Stomach (tissue), 9 donors: Measurements from ENCODE around the gene PCGF3. TPM values are rescaled to one million over a fixed set of nuclear protein-coding genes. Genes with fewer than 3 reads are reported as not detected.

Experiments used
- DNase-seq, 2 donors: peaks; one replicate each; pipeline versions ENCODE4 v3.0.0 to v3.0.0-alpha.2; 2013 to 2019
- H3K27ac ChIP-seq, 5 donors: fragments of 200-600 bp in 4 of 5; sonication (generic) in 4 of 5; one replicate each; pipeline ENCODE4 v1.5.1; 2013 to 2019; ENCODE audit warnings: mild to moderate bottlenecking in 1 of 5, moderate library complexity in 1 of 5
- H3K27me3 ChIP-seq, 3 donors: fragments of 200-600 bp; sonication (generic); one replicate each; pipeline ENCODE4 v1.5.1; 2017 to 2019; ENCODE audit warnings: mixed run types in 1 of 3
- H3K36me3 ChIP-seq, 4 donors: fragments of 200-600 bp; sonication (generic); 1 replicate in 3 of 4; 2 replicates in 1 of 4; pipeline ENCODE4 v1.5.1; 2016 to 2019
- H3K4me1 ChIP-seq, 4 donors: fragments of 200-600 bp; sonication (generic); one replicate each; pipeline ENCODE4 v1.5.1; 2016 to 2019
- H3K4me3 ChIP-seq, 4 donors: fragments of 200-600 bp; sonication (generic) in 3 of 4; one replicate each; pipeline ENCODE4 v1.5.1; 2016 to 2019; ENCODE audit warnings: mild to moderate bottlenecking in 1 of 4
- H3K9me3 ChIP-seq, 4 donors: fragments of 200-600 bp; sonication (generic); one replicate each; pipeline ENCODE4 v1.5.1; 2016 to 2019
- EP300 ChIP-seq: sonication (generic); formaldehyde crosslinking; IDR thresholded peaks from one replicate; pipeline ENCODE4 v1.6.1; 2017; ENCODE audit warnings: antibody characterized with exemption
- POLR2A ChIP-seq, 4 donors: fragments of 450-650 bp; IDR thresholded peaks; one replicate each; pipeline ENCODE4 v1.6.1; 2016; ENCODE audit warnings: antibody characterized with exemption in 4 of 4, control low read depth in 2 of 4, mild to moderate bottlenecking in 1 of 4, moderate library complexity in 1 of 4
- POLR2AphosphoS5 ChIP-seq, 3 donors: sonication (generic); formaldehyde crosslinking; IDR thresholded peaks; one replicate each; pipeline ENCODE4 v1.6.1; 2016; ENCODE audit warnings: antibody characterized with exemption in 3 of 3
- WGBS, 5 donors: extraction: QIAGEN DNeasy Blood & Tissue Kit in 3 of 5; methylation state at CpG; one replicate each; pipeline versions ENCODE4 v1.1.5 to v1.1.7; 2013 to 2018; 5-methylcytosine and 5-hydroxymethylcytosine counted together
- intact Hi-C: fragments of 100-400 bp; cut with DNase I; formaldehyde crosslinking; loops from one replicate; pipeline ENCODE4 v1.15.1; 2023; ENCODE audit warnings: low total_unique reads
- polyA plus RNA-seq, 3 donors: library from polyadenylated mRNA; stranded (reverse); fragments of 200-250 nt; gene quantifications; one replicate each; pipeline ENCODE4 v1.2.3, GENCODE V29; 2013
- total RNA-seq, 5 donors: library from RNA; depleted of rRNA; stranded (reverse); fragments of >200 nt; gene quantifications; one replicate each; pipeline versions ENCODE4 v1.1.0 to v1.2.3, GENCODE V29; 2014 to 2016
- TF ChIP-seq, protein P1 (sequence below), 7 experiments: fragments of 450-650 bp in 4 of 7; fragments of 200-600 bp in 3 of 7; sonication (generic) in 3 of 7; IDR thresholded peaks; one replicate each; pipeline ENCODE4 v1.5.1; 2016 to 2019; ENCODE audit warnings: antibody characterized with exemption in 7 of 7, control low read depth in 2 of 7, mild to moderate bottlenecking in 1 of 7
- donor health status: healthy with polysubstance abuse.
- donor health status: Bipolar disorder and iron deficiency.
- donor health status: healthy.

Gene PCGF3
- total and polyA plus RNA-seq, 8 donors: 24.7 to 140 (median 62.7) TPM

DNA sequence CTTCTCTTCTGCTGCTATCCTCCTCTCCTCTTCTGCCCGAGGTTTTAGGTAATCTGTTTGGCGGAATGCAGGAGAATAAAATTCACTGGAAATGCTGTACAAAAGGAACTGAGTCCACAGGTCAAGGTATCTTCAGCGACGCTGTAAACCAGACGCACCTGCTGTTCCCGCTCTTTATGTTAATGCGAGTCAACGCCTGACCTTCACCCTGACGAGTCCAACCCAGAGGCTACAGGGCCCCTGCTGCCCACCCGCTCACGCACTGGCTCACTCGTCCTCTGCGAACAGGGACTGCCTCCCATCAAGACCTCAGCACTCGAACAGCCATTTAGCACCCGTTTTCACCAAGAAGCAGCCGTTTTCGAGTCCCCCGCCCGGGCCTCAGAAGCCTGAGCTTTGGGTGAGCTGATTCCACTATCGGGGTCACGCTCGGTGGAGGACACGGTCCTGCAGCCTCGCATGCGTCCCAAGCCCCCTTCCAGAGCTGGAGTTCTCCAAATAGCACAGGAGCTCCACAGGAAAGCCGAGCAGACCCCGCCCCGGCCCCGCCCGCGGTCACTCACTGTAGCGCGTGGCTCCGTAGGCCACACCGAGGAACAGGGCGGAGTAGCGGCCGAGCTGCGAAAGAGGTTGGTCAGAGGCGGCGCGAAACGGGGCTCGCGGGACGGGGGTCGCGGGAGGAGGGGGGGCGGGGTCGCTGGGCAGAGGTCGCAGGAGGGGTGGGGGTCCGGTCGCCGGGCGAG lies 32.1 kb upstream of the PCGF3 start:
- Histone ChIP-seq H3K27me3 (peaks cover 0 to 1% (median 0%) of the 10 kb centered on the region in 3 donors), H3K4me3 (peak overlapping the region; percentile 81 to 96 (median 88)), H3K36me3 (peaks cover 15 to 31% (median 28%) of the 10 kb centered on the region in 4 donors), H3K9me3 (no peaks in the 10 kb centered on the region), H3K27ac (peak overlapping the region; percentile 53 to 99 (median 97)), H3K4me1 (peaks cover 17 to 49% (median 47%) of the 10 kb centered on the region in 4 donors)
- TF ChIP-seq POLR2AphosphoS5 (IDR thresholded peaks at IDR 0.05): no peak
- no peak for TF ChIP-seq POLR2A (IDR thresholded peaks at IDR 0.05)
- TF ChIP-seq EP300: no peak
- TF ChIP-seq, protein P1, sequence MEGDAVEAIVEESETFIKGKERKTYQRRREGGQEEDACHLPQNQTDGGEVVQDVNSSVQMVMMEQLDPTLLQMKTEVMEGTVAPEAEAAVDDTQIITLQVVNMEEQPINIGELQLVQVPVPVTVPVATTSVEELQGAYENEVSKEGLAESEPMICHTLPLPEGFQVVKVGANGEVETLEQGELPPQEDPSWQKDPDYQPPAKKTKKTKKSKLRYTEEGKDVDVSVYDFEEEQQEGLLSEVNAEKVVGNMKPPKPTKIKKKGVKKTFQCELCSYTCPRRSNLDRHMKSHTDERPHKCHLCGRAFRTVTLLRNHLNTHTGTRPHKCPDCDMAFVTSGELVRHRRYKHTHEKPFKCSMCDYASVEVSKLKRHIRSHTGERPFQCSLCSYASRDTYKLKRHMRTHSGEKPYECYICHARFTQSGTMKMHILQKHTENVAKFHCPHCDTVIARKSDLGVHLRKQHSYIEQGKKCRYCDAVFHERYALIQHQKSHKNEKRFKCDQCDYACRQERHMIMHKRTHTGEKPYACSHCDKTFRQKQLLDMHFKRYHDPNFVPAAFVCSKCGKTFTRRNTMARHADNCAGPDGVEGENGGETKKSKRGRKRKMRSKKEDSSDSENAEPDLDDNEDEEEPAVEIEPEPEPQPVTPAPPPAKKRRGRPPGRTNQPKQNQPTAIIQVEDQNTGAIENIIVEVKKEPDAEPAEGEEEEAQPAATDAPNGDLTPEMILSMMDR (IDR thresholded peaks at IDR 0.05): no peak
- peak; percentile 53 to 73 for DNase-seq
- WGBS, 5 donors: 4 to 13% (median 9%) methylated on average over 23 to 55 of the region's 55 CpGs
- intact Hi-C loops: no loop called here

DNA sequence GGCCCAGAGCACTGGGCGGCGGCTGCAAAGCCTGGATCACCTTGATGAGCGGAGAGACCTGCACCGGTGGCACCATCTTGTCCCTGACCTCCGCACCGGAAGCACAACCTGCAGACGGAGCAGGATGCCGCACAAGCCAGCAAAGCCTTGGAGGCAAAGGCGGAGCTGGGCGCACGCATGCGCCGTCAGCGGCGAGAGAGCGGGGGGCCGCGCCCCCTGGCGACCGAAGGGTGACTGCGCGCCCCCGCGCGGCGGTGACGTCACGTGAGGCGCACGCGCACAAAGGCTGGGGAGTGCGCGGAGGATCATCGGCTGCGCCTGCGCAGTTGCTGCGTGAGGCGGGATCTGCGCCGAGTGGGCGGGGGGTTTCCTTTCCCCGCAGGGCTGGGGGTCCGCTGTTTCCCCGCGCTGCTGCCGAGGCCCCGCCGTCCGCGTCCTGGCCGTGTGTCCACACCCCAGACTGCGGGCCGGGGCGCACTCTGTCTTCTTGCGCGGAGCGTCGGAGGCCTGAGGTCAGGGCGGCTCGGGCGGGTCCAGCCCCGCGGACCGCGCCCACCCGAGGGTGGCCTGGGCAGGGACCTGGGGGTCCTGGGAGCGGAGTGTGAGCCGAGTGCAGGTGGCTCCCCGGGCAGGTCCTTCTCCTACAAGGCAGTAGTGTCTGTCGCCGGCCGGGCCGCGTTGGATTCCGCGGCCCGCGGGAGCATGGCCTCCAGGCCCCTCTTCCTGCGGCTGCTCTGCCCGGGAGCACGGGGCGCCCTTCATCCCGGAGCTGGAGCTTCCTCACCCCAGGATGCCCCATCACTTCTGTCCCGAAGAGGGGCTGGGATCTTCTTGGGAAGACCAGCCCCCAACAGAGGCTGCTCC lies 31.2 kb upstream of the PCGF3 start, which contains the start of the genes ATP5ME and MYL5:
Gene ATP5ME (minus strand): TSS at position 105 of the 864 bp plus-strand sequence. CDS start 29 bp downstream, at position 76.
Gene MYL5 (plus strand): TSS at position 371 of the 864 bp plus-strand sequence. CDS start 3,485 bp downstream, outside the sequence.
- Histone ChIP-seq H3K27me3 (peaks cover 0 to 10% (median 0%) of the 10 kb centered on the region in 3 donors), H3K9me3 (no peaks in the 10 kb centered on the region), H3K4me1 (peaks cover 17 to 53% (median 48%) of the 10 kb centered on the region in 4 donors), H3K4me3 (peak within 1 kb of the TSS; percentile 81 to 96 (median 88)), H3K36me3 (peaks cover 15 to 31% (median 28%) of the 10 kb centered on the region in 4 donors), H3K27ac (peak within 1 kb of the TSS; percentile 93 to 99 (median 97))
- intact Hi-C loops: no loop called here
- WGBS, 5 donors: 0 to 1% (median 0%) methylated on average over 7 to 83 of the region's 84 CpGs
- peak; percentile 98 to 99 for DNase-seq
- no peak for TF ChIP-seq EP300
- peak; percentile 88 to 99 (median 95) for TF ChIP-seq POLR2AphosphoS5 (IDR thresholded peaks at IDR 0.05)
- TF ChIP-seq, protein P1 (IDR thresholded peaks at IDR 0.05): peak in 6 of 7 experiments; percentile 79 to 99 (median 90)
- TF ChIP-seq POLR2A (IDR thresholded peaks at IDR 0.05): no peak

GRCh38 chr4:675036-675882 lies 30.4 kb upstream of the PCGF3 start:
- Histone ChIP-seq H3K4me3 (peak overlapping the region; percentile 81 to 96 (median 88)), H3K36me3 (peaks cover 15 to 28% (median 27%) of the 10 kb centered on the region in 4 donors), H3K9me3 (no peaks in the 10 kb centered on the region), H3K27ac (peak overlapping the region; percentile 93 to 99 (median 97)), H3K4me1 (peaks cover 19 to 56% (median 51%) of the 10 kb centered on the region in 4 donors), H3K27me3 (peaks cover 0 to 16% (median 0%) of the 10 kb centered on the region in 3 donors)
- intact Hi-C loops: no loop called here
- no peak for DNase-seq
- TF ChIP-seq POLR2AphosphoS5 (IDR thresholded peaks at IDR 0.05): no peak
- TF ChIP-seq, protein P1 (IDR thresholded peaks at IDR 0.05): no peak
- no peak for TF ChIP-seq EP300
- no peak for TF ChIP-seq POLR2A (IDR thresholded peaks at IDR 0.05)
- WGBS, 5 donors: 55 to 64% (median 59%) methylated on average over 21 to 26 of the region's 26 CpGs
